HFFc6 (cell line): Measurements from ENCODE around the gene SOX12. TPM values are rescaled to one million over a fixed set of nuclear protein-coding genes. Genes with fewer than 3 reads are reported as not detected.

Source experiments
- total RNA-seq, 6 experiments: library from RNA; stranded (reverse); fragmentation: NEBNext Ultra II Directional; extraction: Animal tissue kit (Norgen Biotek cat#: 25700); gene quantifications; 2 replicates in 1 of 6; 3 replicates in 5 of 6; pipeline ENCODE4 v1.2.3, GENCODE V29; 2021

The SOX12 gene
- total RNA-seq, 6 experiments from 2014 or later: 24.5 to 26.3 (median 25.0) TPM

Other genes with a start within 250 kb of the SOX12 start
- gene DEFB125, start 237.9 kb upstream of the SOX12 start, total RNA-seq: not detected
- gene DEFB126, start 183.0 kb upstream of the SOX12 start, total RNA-seq: not detected
- gene DEFB127, start 168.1 kb upstream of the SOX12 start, total RNA-seq: not detected
- not detected for gene DEFB128, start 135.8 kb upstream of the SOX12 start, total RNA-seq
- gene DEFB129, start 98.3 kb upstream of the SOX12 start, total RNA-seq: not detected
- gene DEFB132, start 67.8 kb upstream of the SOX12 start, total RNA-seq: not detected
- gene C20orf96, start 34.8 kb upstream of the SOX12 start, total RNA-seq: 1 to 10 TPM; 2.9 to 3.5 (median 3.2) TPM
- gene ZCCHC3, start 28.0 kb upstream of the SOX12 start, total RNA-seq: 10 to 100 TPM; 10.9 to 11.7 (median 11.4) TPM
- gene NRSN2, start 21.6 kb downstream of the SOX12 start, total RNA-seq: 10 to 100 TPM; 61.1 to 76.6 (median 65.4) TPM
- gene TRIB3, start 55.2 kb downstream of the SOX12 start, total RNA-seq: 10 to 100 TPM in 3 of 6 experiments, 1 to 10 TPM in 3; 8.4 to 11.8 (median 10.1) TPM
- 10 to 100 TPM; 76.4 to 84.1 (median 77.2) TPM for gene RBCK1, start 82.7 kb downstream of the SOX12 start, total RNA-seq
- 10 to 100 TPM; 36.7 to 47.0 (median 42.1) TPM for gene TBC1D20, start 137.0 kb downstream of the SOX12 start, total RNA-seq
- 100 to 1,000 TPM; 124 to 150 (median 135) TPM for gene CSNK2A1, start 218.2 kb downstream of the SOX12 start, total RNA-seq